ENCODE results near the gene HMGCS1. TPM values are rescaled to one million over a fixed set of nuclear protein-coding genes. Genes with fewer than 3 reads are reported as not detected.

HMGCS1 gene
- total and polyA plus RNA-seq, 2 of the 8 experiments (the other 6 are each of a cell fraction or from before 2014, with no cell fraction given): 63.6 to 236 TPM

DNA sequence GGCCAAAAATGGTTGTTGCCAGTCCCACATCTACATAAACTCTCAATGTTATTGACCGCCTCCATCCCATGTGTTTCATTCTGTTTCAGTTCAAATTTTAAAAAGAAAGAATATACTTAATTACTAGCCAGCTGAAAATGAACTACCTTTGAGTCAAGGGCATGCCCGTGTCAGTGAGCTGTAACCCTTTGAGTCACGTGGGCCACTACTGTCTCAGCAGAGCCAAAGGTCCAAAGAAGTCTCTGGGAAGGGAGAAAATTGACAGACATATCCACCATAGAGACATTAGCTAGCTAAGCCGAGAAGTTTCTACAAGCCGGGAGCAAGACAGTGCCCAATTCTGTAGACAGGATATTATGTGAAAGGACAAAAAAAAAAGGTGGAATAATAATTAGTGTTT, 61.5 kb downstream of the HMGCS1 start:
- no peak overlapping the region for H2BK20ac ChIP-seq (ENCODE audit: low read length)
- no peak overlapping the region for H2BK12ac ChIP-seq (ENCODE audit: low read depth, low read length)
- H3K79me1 ChIP-seq (ENCODE audit: low read depth, low read length): no peaks in the 10 kb centered on the region
- H3K79me2 ChIP-seq (ENCODE audit: control insufficient read depth in 1 of 2, insufficient read depth in 2 of 2, low read length in 2 of 2): no peaks in the 10 kb centered on the region
- no peaks in the 10 kb centered on the region for H3K9me3 ChIP-seq (ENCODE audit: insufficient read depth in 2 of 2, low read depth in 1 of 2, low read length in 1 of 2)
- ChIA-PET POLR2A (ENCODE audit: partially characterized antibody) (no interaction called here), CTCF (ENCODE audit: partially characterized antibody) (interaction anchor here (1.5 kb wide), 1 partner anchor 10 kb away, joined by 4 read pairs; no protein-coding TSS in a partner anchor)
- H3K56ac ChIP-seq (replicated peaks; ENCODE audit: insufficient read length, low read depth, low read length): no peak overlapping the region
- no peak overlapping the region for H3K4ac ChIP-seq (replicated peaks; ENCODE audit: insufficient read length, low read depth, low read length)
- DNase-seq (ENCODE audit: low read depth in 1 of 2, low spot score in 2 of 2): no peak
- no peak overlapping the region for H3K18ac ChIP-seq (ENCODE audit: extremely low read depth, low read length)
- no peak overlapping the region for H2BK5ac ChIP-seq (ENCODE audit: low read depth, low read length)
- no peak overlapping the region for H4K8ac ChIP-seq (ENCODE audit: extremely low read depth, insufficient read depth, low read length)
- H3K23ac ChIP-seq (ENCODE audit: insufficient read length): no peak overlapping the region
- no peak overlapping the region for H2BK120ac ChIP-seq (replicated peaks; ENCODE audit: low read depth, low read length)
- H4K20me1 ChIP-seq (replicated peaks in 1 of 2; ENCODE audit: control insufficient read depth in 1 of 2, insufficient read depth in 2 of 2, low read length in 2 of 2): no peaks in the 10 kb centered on the region
- no peak overlapping the region for H4K91ac ChIP-seq (replicated peaks; ENCODE audit: insufficient read length, low read length)
- H3K4me2 ChIP-seq (ENCODE audit: insufficient read depth in 1 of 2, low read depth in 2 of 2, low read length in 2 of 2): no peak overlapping the region
- H2AFZ ChIP-seq (ENCODE audit: low read length): no peak overlapping the region
- H2BK15ac ChIP-seq (ENCODE audit: low read length): no peak overlapping the region
- no peak overlapping the region for H3K27ac ChIP-seq (ENCODE audit: low read depth, low read length)
- no peak overlapping the region for H3K9ac ChIP-seq (replicated peaks in 1 of 4; ENCODE audit: extremely low read depth in 1 of 4, low read depth in 3 of 4, low read length in 3 of 4)
- no peaks in the 10 kb centered on the region for H3K27me3 ChIP-seq (replicated peaks in 1 of 4; ENCODE audit: control insufficient read depth in 3 of 4, extremely low read depth in 1 of 4, insufficient read depth in 3 of 4, low read length in 3 of 4)
- no peak overlapping the region for H3K14ac ChIP-seq (ENCODE audit: insufficient read length)
- H3K36me3 ChIP-seq (ENCODE audit: control insufficient read depth in 2 of 4, insufficient read depth in 4 of 4, low read length in 3 of 4): no peaks in the 10 kb centered on the region
- H4K5ac ChIP-seq (ENCODE audit: insufficient read length, low read depth, low read length): no peak overlapping the region
- H3K23me2 ChIP-seq (ENCODE audit: low read depth, low read length): no peaks in the 10 kb centered on the region
- H3K4me3 ChIP-seq (ENCODE audit: extremely low read depth in 1 of 4, insufficient read depth in 2 of 4, low read depth in 3 of 4, low read length in 4 of 4): no peak overlapping the region
- H3K4me1 ChIP-seq (replicated peaks in 1 of 4; ENCODE audit: control insufficient read depth in 3 of 4, insufficient read depth in 4 of 4, low read length in 3 of 4): no peaks in the 10 kb centered on the region
- H2AK5ac ChIP-seq (ENCODE audit: low read depth, low read length): no peak overlapping the region
- no peak for FAIRE-seq
- 85% methylated on average over 5 of the region's 5 CpGs; no CpG with 5 or more reads in 1 of the 2 experiments for WGBS, 2 experiments (ENCODE audit: extremely low coverage in 1 of 2, insufficient coverage in 1 of 2, insufficient read length in 1 of 2, insufficient replicate concordance in 2 of 2, low coverage in 1 of 2, low lambda C conversion rate in 2 of 2, missing lambda C conversion rate in 1 of 2)
- TF ChIP-seq HDAC2 (IDR thresholded peaks at IDR 0.05; ENCODE audit: borderline replicate concordance in 1 of 2, low read depth in 2 of 2, low read length in 2 of 2): no peak
- TF ChIP-seq ZNF274 (IDR thresholded peaks at IDR 0.05; ENCODE audit: borderline replicate concordance, extremely low read depth, low read length): no peak
- TF ChIP-seq NRF1 (IDR thresholded peaks at IDR 0.05; ENCODE audit: low read depth, low read length): no peak
- TF ChIP-seq NANOG (IDR thresholded peaks at IDR 0.05; ENCODE audit: insufficient read depth, low read depth, low read length, poor library complexity, severe bottlenecking): no peak
- TF ChIP-seq, protein P1, sequence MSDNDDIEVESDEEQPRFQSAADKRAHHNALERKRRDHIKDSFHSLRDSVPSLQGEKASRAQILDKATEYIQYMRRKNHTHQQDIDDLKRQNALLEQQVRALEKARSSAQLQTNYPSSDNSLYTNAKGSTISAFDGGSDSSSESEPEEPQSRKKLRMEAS (IDR thresholded peaks at IDR 0.05): no peak
- TF ChIP-seq, protein P2, sequence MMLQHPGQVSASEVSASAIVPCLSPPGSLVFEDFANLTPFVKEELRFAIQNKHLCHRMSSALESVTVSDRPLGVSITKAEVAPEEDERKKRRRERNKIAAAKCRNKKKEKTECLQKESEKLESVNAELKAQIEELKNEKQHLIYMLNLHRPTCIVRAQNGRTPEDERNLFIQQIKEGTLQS (IDR thresholded peaks at IDR 0.05; ENCODE audit: insufficient read depth, low read depth, low read length): no peak
- TF ChIP-seq, protein P3, sequence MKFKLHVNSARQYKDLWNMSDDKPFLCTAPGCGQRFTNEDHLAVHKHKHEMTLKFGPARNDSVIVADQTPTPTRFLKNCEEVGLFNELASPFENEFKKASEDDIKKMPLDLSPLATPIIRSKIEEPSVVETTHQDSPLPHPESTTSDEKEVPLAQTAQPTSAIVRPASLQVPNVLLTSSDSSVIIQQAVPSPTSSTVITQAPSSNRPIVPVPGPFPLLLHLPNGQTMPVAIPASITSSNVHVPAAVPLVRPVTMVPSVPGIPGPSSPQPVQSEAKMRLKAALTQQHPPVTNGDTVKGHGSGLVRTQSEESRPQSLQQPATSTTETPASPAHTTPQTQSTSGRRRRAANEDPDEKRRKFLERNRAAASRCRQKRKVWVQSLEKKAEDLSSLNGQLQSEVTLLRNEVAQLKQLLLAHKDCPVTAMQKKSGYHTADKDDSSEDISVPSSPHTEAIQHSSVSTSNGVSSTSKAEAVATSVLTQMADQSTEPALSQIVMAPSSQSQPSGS (IDR thresholded peaks at IDR 0.05; ENCODE audit: low read length): no peak
- TF ChIP-seq RXRA (IDR thresholded peaks at IDR 0.05; ENCODE audit: insufficient read depth, low read depth, low read length): no peak
- TF ChIP-seq POLR2AphosphoS5 (IDR thresholded peaks at IDR 0.05; ENCODE audit: low read depth, low read length): no peak
- no peak for TF ChIP-seq GTF2F1 (IDR thresholded peaks at IDR 0.05; ENCODE audit: borderline replicate concordance, low read depth, low read length)
- TF ChIP-seq SP4 (IDR thresholded peaks at IDR 0.05; ENCODE audit: low read length): no peak
- no peak for TF ChIP-seq KDM5A (IDR thresholded peaks at IDR 0.05; ENCODE audit: low read length)

Measured in H1 (cell line).